ENCODE measurements around the gene SAPCD2. TPM values are rescaled to one million over a fixed set of nuclear protein-coding genes. Genes with fewer than 3 reads are reported as not detected.
"Not testable (repeated sequence)": the region's sequence is repeated elsewhere in the genome, so short reads cannot be mapped to it uniquely, and the experiment has no call there.

The SAPCD2 gene
- total RNA-seq, 1 donor from 2014 or later = 1.4 TPM

DNA sequence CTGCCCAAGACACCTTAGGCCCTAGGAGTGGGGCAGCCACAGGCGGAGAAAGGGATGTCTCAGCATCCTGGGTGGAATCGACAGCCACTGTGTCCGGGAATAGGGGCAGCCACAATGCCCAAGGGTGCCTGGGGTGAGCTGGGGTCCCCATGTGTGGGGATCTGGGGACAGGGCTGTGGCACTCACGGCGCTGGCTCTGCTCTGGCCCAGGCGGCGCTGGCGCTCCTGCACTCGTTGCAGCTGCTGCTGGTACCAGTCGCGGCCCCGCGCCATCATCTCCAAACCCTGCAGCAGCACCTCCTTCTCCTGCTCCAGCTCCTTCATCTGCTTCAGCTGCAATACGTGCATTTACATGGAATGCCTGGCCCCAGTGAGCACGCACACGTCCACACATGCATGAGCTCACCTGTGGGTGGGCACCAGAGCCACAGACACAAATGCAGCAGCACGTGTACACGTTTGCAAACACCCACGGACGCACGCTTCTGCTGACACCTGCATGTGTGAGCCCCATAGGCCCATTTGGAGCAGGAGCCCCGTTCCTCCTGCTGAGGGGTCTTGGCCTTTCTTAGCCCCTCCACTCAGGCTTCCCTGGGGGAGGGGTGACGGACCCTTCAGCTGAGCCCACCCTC lies 4.9 kb downstream of the SAPCD2 start:
- DNase-seq (ENCODE audit: low read depth in 2 of 2) = no peak

DNA sequence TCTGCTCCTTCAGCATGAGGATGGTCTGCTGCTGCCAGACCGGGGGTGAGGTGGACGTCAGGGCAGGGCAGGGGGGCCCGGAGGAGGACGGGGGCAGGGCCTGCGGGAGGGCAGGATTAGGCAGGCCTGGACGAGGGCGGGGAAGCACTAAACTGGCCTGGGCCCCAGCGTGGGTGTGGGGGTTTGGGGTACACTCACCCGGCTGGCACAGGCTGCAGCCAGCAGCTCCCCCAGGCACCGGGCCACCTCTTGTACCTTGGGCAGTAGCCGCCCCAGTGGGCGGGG lies 5.5 kb downstream of the SAPCD2 start:
- no peak for DNase-seq (ENCODE audit: low read depth in 2 of 2)

DNA sequence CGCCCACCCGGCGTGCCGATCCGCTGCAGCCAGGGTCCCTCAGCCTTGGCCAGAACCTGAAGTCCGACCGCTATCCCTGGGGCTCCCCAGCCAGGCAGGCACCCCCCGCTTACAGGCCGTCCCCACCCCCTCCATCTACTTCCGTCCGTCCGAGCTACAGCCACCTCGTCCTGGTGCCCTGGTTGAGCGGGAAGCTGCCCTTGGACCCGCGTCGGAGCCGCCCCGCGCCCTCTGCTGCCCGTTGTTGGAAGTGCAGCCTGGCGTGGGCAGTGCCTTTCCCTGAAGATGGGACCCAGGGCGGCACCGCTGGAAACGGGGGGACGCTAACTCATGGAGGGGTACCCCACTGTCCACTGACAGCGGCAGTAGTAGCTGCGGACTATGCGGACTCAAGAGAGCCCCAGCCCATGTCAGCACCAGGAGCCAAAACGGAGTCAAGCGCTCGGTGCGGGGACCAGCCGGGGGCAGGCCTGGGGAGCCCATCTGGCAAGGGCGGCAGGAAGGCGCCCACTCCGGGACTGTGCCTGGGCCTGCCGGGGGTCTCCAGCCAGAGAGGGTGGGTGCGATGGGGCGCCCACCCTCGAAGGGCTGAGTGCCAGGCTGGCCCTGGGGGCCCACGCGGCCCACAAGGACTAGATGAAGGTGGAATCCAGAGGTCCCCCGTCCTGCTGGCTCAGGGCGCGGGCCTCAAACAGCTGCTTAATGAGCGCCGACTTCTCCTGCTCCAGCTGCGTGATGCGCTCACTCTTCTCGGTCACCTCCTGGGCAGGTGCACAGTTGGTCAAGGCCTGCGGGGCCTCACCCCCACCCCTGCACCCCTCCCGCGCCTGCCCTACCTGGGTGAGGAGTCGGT lies 6.1 kb downstream of the SAPCD2 start:
- peak; percentile 47 to 61 for DNase-seq (ENCODE audit: low read depth in 2 of 2)

DNA sequence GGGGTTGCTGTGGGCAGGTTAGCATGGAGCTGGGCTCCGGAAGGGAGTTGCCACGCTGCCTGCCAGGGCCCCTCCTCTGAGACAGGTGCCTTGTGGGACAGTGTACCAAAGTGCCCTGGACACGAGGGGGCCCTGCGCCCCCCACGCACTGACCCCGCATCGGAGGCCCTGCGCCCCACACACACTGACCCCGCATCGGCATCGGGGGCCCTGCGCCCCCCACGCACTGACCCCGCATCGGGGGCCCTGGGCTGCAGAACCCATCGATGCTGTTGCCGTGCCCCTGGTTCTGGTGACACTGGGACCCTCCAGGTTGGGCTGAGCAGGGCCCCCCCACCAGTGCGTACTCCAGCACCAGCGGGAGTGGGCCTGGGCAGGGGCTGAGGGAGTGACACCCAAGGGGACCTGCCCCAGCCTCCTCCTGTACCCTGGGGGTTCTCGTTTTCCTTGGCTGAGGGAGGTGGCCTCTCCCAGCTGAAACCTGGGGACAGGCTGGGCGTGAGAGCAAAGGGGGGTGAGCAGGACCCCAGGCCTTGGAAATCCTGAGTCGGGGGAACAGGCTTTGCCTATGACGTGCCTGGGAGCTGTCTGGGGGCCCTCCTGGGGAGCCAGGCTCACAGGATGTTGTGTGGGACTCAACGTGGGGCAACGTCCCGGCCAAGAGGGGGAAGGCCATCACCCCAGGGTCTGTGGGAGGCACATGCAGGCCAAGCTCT lies 6.9 kb downstream of the SAPCD2 start:
- no peak for DNase-seq (ENCODE audit: low read depth in 2 of 2)

DNA sequence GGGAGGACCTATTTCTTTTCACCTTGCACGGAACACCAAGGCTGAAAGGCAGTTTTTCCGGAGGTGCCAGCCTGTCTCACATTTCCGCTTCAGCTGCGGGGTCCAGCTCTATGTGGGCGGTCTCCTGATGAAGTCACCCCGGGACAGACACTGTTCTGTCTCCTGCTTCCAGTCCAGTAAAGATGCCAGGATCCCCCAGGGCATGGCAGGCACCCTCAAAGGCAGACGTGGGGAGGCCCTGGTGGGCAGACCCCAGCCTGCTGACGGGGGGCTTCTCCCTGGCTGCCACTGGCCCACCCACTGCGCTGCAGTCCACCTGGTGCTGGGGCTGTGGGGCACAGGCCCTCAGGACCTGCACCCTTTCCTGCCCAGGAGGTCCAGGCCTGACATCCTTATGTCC lies 7.6 kb downstream of the SAPCD2 start:
- not testable (repeated sequence) for DNase-seq (ENCODE audit: low read depth in 2 of 2)

DNA sequence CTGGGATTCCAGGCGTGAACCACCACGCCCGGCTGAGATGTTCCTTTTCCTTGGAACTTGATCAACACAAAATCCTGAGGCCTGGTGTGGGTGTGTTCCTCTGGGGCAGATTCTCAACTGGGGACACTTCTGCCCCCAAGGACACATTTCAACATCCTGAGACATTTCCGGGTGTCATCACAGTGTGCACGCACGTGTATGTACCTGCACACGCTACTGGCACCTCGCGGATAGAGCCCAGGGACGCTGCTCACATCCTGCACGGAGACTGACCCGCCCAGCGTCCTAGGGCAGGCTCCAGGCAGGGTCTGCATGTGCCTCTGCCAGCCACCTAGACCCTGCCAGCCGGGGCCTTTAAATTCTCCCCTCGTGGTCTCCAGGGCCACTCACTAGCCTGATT lies 8.0 kb downstream of the SAPCD2 start:
- DNase-seq (ENCODE audit: low read depth in 2 of 2) = no peak

DNA sequence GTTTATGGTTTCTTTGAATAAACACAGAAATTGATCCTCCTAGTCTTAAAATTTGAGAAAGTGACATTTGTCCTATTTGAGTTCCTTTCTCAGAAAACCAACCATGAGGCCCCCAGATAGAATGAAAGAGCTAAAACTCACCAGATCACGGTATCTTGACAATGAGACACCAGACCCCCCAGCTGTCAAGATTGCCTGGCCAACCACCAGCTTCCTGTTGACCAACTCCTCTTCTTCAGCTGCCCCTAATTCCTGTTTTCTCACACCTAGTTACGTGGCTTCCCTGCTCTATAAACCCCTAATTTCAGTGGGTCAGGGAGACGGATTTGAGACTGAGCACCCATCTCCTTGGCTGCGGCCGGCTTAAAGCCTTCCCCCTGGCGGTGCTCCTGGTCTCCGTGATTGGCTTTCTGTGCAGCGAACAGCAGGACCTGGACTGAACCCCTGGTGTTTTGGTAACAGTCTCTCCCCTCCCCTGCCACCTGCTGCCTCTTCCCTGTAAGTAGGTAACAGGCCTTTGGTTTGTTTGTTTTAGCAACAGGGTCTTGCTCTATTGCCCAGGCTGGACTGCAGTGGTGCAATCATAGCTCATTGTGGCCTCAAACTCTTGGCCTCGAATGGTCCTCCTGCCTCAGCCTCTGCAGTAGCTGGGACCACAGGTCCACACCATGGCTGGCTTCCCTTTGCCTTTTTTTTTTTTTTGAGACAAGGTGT lies 11.7 kb downstream of the SAPCD2 start:
- no peak for DNase-seq (ENCODE audit: low read depth in 2 of 2)

DNA sequence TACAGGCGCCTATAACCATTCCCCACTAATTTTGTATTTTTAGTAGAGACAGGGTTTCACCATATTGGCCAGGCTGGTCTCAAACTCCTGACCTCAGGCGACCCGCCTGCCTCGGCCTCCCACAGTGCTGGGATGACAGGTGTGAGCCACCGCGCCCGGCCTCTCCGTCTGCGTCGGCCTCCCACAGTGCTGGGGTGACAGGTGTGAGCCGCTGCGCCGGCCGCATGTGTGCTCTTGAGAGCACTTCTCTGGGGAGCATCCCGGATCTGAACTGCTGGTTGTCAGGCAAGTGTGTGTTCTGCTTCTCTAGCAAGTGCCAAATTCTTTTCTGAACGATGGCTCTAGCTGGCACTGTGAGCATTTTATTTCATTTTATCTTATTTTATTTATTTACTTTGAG lies 12.8 kb downstream of the SAPCD2 start:
- no peak for DNase-seq (ENCODE audit: low read depth in 2 of 2)

DNA sequence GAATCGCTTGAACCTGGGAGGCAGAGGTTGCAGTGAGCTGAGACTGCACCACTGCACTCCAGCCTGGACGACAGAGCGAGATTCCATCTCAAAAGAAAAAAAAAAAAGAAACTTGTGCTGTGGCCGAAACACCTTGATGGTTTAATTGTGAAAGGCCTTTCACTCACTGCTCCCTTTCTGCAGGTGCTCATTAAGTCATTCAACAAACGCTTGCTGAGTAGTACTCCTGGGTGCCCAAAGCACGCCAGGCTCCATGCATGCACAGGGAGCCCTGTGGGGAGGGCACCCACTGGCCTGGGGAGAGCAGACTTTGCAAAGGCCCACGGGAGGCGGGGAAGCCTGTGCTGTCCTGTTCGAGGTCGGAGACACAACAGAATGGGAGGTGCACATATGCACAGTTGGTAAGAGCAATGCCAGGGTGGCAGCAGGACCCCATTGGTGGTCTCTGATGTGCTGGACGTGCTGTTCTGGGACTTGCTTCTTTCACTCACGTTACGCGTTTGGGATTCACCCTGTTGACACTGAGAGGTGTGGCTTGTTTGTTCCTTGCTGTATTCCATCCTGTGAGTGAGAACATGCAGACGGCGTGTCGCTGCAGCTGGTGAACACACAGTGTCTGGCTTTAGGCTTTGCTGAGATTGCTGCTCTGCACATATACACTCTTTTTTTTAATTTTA lies 13.5 kb downstream of the SAPCD2 start:
- no peak for DNase-seq (ENCODE audit: low read depth in 2 of 2)

DNA sequence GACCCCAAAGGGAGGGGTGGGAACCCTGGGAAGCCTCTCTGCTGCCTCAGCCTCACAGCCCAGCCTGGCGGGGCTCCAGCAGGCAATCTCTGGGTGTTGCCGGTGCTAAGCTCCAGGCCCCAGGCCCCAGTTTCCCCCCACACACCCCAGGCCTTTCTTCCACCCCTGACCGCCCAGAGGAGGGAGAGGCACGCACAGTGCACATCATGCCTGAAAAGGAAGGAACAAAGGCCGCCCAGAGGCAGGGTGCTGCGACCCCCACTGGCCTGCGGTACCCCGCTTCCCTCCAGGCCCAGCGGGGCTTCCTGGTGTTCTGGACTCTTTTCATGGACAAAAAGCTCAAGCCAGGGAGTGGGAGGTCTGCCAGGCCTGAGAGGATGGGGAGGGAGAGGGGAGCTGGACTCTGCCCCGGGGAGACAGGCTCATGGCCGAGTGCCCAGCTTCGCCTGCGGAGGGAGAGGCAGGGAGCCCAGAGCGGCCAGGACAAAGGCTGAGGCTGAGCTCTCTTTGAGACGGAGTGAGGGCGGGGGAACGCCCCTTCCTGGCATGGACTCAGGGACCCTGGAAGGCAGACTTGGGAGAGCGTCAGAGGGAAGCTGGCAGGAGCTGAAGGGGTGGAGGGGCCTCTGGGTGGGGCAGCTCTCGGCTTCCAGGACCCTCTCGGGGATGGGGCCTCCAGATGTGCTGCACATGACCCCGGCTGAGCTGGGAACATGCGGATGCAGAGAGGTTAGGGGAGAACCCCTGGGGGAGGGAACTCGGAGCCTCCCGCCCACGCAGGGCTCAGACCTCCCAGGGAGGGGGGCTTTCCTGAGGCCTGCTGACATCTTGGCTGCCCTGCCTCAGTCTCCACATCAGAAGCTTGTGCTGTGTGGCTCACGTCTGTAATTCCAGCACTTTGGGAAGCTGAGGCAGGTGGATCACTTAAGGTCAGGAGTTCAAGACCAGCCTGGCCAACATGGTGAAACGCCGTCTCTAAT lies 14.7 kb downstream of the SAPCD2 start:
- DNase-seq (ENCODE audit: low read depth in 2 of 2) = no peak

DNA sequence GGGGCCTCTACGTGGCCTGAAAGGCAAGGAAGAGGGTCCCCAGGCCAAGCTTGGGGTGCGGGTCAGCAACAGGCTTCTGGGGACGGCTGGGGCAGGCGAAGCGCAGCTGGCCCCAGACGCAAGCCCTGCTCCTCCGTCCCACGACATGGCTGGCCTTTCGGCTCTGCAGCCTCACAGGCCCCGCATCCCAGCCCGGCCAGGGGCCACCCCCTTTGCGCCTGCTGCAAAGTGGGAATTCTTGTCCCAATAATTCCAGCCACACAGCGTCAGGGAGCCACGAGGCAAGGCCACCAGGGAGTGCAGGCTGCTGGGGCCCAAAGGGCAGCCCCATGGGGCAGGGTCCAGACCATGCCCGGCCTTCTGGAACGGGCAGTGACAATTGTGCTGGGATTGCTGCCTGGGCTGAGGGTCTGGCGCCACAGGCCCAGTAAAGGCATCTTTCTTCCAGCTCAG lies 15.4 kb downstream of the SAPCD2 start:
- DNase-seq (ENCODE audit: low read depth in 2 of 2) = no peak

DNA sequence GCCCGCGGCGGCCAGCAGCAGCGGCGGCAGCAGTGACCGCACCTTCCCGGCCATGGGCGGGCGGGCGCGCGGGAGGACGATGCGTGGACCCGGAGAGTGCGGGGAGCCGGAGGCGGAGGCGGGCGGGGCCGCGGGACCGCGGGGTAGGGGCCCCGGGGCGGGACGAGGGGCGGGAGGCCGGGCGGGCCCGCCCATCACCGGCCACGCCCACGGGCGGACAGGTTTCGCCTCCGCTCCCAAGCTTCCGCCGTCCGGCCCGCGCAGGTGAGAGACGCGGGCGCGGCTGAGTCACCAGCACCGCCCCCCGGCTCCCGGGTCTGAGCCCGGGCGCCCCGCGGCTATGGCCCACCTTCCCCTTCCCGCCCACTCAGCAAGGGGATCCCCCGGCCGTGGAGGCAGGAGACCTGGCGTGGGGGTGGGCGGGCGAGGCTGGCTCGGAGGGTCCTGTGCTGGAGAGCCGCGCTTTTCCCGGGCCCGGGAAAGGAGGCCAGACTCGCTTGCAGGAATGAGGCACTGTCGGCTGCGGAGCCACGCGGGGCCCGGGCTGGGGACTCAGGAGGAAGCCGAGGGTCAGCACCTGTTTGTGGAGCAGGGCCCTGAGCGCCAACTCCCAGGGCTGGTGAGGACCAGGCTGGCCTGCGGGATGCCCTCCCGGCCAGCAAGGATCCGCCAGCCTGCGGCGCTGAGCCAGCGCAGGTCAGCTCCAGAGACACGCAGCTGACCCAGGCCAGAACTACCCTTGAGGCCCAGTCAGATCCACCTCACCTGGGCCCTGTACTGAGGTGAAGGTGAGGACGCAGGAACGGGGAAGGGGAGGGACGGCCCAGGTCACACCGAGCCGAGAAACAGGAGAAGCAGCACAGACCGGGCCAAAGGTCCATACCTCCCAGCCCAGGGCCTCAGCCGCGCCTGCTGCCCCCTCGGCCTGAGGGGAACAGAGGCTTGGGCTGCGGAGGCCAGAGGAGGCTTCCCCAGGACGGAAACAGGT lies 16.1 kb downstream of the SAPCD2 start, which contains the start of gene ENTPD2:
Gene ENTPD2, minus strand, starts transcription at position 118 of the 988 bp plus-strand sequence. Its CDS starts 64 bp downstream, at position 54.
- no peak for DNase-seq (ENCODE audit: low read depth in 2 of 2)

DNA sequence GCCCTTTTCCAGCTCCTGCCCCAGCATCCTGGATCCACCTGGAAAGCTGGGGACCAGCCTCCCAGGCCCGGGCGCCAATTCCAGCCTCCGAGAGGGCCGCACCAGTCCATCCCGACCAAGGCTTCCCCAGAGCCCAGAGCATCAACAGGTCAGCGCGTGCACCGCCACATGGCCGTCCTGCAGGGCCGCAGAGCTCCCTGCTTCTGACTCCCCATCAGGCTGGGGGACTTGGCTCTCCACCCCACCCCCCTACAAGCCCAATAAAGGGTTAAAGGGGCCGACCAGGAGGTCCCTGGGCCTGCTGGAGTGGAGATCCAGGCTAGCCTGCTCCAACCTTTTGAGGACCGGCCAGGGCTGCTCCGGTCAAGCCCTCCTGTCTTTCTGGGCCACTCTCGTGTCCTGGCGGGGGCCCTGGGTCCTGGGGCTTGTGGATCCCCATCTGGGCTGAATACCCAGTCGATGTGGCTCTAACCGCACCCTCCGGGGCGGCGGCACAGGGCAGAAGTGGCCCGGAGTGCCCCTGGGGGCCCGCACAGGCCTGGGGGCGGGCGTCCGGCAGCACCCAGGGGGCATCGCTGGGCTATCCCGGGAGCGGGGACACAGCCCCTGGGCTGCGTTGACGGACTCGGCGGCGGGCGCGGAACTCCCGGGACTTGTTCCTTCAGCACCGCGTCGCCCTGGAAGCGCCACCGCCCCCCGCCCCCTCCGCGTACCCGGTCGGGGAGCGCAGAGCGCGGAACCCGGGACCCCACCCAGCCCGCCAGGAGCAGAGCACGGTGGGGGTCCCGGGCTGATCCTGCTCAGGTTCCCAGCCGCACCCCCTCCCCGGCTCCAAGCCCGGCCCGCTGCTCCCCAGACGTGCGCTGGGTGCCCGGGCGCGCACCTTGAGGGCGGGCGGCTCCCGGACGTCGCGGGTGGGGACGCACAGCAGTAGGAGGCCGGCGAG lies 17.1 kb downstream of the SAPCD2 start:
- no peak for DNase-seq (ENCODE audit: low read depth in 2 of 2)

DNA sequence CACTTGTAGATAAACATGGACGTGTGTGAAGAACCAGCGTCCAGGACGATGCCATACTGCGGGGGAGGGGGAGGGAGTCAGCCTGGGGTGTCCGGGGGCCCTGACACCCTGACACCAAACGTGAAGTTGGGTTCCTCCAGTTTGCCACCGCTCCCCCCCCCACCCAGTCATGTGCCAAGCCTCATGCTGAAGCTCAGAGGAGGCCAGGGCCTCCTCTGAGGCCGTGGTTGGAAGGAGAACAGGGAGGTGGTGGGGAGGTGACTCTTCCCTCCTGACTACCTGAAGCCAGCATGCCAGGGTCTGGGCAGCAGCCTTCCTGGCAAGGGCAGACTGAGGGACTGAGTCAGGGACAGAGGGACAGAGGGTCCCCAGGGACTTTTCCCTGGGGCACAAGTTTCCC lies 18.1 kb downstream of the SAPCD2 start:
- no peak for DNase-seq (ENCODE audit: low read depth in 2 of 2)

DNA sequence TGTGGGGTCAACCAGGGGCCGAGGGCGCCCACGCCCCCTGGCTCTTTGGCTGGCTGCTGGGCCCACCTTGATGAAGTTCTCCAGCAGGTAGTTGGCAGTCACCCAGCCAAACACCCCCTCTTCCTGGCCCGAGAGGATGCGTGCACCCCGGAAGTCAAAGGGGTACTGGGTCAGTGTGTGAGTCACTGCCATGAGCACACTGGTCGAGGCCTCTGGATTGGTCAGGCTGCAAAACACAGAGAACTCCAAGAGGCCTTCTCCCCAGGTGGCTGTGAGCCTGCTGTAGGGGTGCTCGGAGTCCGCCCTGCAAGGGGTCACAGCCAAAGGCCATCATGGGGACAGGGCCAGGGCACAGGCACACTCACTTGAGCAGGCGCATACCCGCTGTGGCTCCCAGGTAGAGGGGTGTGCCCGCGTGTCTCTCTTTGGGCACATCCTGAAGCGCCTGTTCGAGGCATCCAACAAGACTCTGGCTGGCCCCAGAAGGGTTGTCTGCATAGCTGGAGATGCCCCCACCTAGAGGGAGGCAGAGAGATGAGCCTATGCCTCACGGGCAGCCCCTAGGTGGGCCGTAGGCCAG lies 19.1 kb downstream of the SAPCD2 start:
- DNase-seq (ENCODE audit: low read depth in 2 of 2) = no peak

DNA sequence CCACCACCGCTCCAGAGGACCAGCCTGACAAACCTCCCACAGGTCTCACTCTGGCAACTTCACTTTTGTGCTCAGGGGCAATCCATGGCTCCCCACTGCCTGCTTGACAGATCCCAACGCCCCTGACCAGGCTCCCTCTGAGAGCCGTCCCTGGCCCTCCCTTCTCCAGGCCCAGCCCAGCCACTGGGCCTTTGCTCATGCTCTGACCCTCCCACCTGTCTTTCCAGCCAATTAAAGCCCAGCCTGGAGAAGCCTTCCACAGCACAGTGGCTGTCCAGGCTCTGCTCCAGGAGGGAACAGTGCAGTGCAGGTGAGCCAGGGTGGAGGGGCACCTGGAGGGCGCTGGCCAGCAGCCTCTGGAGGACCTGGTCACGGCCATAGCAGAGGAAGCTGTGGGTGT lies 19.8 kb downstream of the SAPCD2 start:
- no peak for DNase-seq (ENCODE audit: low read depth in 2 of 2)

All from lung microvascular endothelial cell (primary cell).